PC-3 (cell line): Measurements from ENCODE around the gene ZNF682. TPM values are rescaled to one million over a fixed set of nuclear protein-coding genes. Genes with fewer than 3 reads are reported as not detected.
"Not testable (repeated sequence)": the region's sequence is repeated elsewhere in the genome, so short reads cannot be mapped to it uniquely, and the experiment has no call there.

ENCODE experiments used
- ATAC-seq: fragments of 200-7000 bp; cut with Tn5 transposase; 2 replicates; pipeline ENCODE4 v1.9.1; 2020; ENCODE audit warnings: mild to moderate bottlenecking, moderate library complexity
- BruUV-seq: library from RNA; stranded (reverse); fragments of 400-500 nt; replicated peaks from 2 replicates; lab custom pipeline; 2021; lab: Mats Ljungman, UMichigan
- CTCF ChIA-PET: fragments of 300-600 bp; sonication (Branson Sonifier 250); formaldehyde crosslinking; loops from one replicate; lab custom pipeline; 2022; ENCODE audit warnings: antibody characterized with exemption; lab: Charles Lee
- POLR2A ChIA-PET: fragments of 300-600 bp; sonication (Branson Sonifier 250); formaldehyde crosslinking; loops from one replicate; lab custom pipeline; 2022; ENCODE audit warnings: antibody characterized with exemption; ENCODE audit not compliant: unreplicated experiment; lab: Charles Lee
- DNase-seq: peaks from one replicate; pipeline ENCODE4 v3.0.0-alpha.2; 2015
- H2AFZ ChIP-seq: fragments of 300-600 bp; sonication (generic); 2 replicates; pipeline ENCODE4 v1.6.0; 2016; ENCODE audit warnings: antibody characterized with exemption, low read length
- H3F3A ChIP-seq: fragments of 300-600 bp; sonication (generic); one replicate; pipeline ENCODE4 v1.6.0; 2017; ENCODE audit warnings: antibody characterized with exemption, low read length, control low read depth, mild to moderate bottlenecking; ENCODE audit not compliant: unreplicated experiment
- H3K27ac ChIP-seq: fragments of 300-600 bp; sonication (generic); 2 replicates; pipeline ENCODE4 v1.5.1; 2016; ENCODE audit warnings: mild to moderate bottlenecking, low read length
- H3K27me3 ChIP-seq: fragments of 300-600 bp; sonication (generic); 2 replicates; pipeline ENCODE4 v1.6.1; 2016; ENCODE audit warnings: low read length, mixed read lengths
- H3K36me3 ChIP-seq: fragments of 300-600 bp; sonication (generic); 2 replicates; pipeline ENCODE4 v1.6.1; 2016; ENCODE audit warnings: low read depth, mixed run types, low read length, mixed read lengths
- H3K4me1 ChIP-seq: fragments of 300-600 bp; sonication (generic); 2 replicates; pipeline ENCODE4 v1.5.1; 2016; ENCODE audit warnings: low read length; ENCODE audit not compliant: insufficient read depth
- H3K4me2 ChIP-seq: fragments of 300-600 bp; sonication (generic); 2 replicates; pipeline ENCODE4 v1.6.0; 2016; ENCODE audit warnings: low read length
- H3K4me3 ChIP-seq: fragments of 300-600 bp; sonication (generic); 2 replicates; pipeline ENCODE4 v1.5.1; 2016; ENCODE audit warnings: mild to moderate bottlenecking, low read length, mixed read lengths
- H3K79me2 ChIP-seq: fragments of 300-600 bp; sonication (generic); 2 replicates; pipeline ENCODE4 v1.6.1; 2017; ENCODE audit warnings: low read length, mixed read lengths
- H3K9ac ChIP-seq: fragments of 300-600 bp; sonication (generic); 2 replicates; pipeline ENCODE4 v1.6.0; 2016; ENCODE audit warnings: mild to moderate bottlenecking, low read length
- H3K9me2 ChIP-seq: fragments of 300-600 bp; sonication (generic); replicated peaks from 2 replicates; pipeline ENCODE4 v1.6.1; 2016; ENCODE audit warnings: mixed run types, low read length, mixed read lengths
- H3K9me3 ChIP-seq: fragments of 300-600 bp; sonication (generic); 2 replicates; pipeline ENCODE4 v1.6.1; 2016; ENCODE audit warnings: low read length, mixed read lengths
- H4K20me1 ChIP-seq: fragments of 300-600 bp; sonication (generic); 2 replicates; pipeline ENCODE4 v1.6.1; 2016; ENCODE audit warnings: low read length, mixed read lengths
- EZH2 ChIP-seq: fragments of 300-600 bp; sonication (generic); IDR thresholded peaks from one replicate; pipeline ENCODE4 v1.6.1; 2017; ENCODE audit warnings: antibody characterized with exemption, mild to moderate bottlenecking, low read length; ENCODE audit not compliant: unreplicated experiment
- EZH2phosphoT487 ChIP-seq: fragments of 300-600 bp; sonication (generic); IDR thresholded peaks from 2 replicates; pipeline ENCODE4 v1.6.1; 2018; ENCODE audit warnings: mild to moderate bottlenecking, antibody characterized with exemption, low read length, borderline replicate concordance
- intact Hi-C: fragments of 100-400 bp; cut with micrococcal nuclease; formaldehyde crosslinking; loops from 2 replicates; pipeline ENCODE4 v1.9.0; 2023
- total RNA-seq: library from RNA; depleted of rRNA; stranded (reverse); fragments of >200 nt; gene quantifications from 2 replicates; pipeline ENCODE4 v1.2.3, GENCODE V29; 2014
- TF ChIP-seq, protein P1 (sequence below): fragments of 300-600 bp; sonication (generic); conservative IDR thresholded peaks from 2 replicates; pipeline ENCODE4 v1.5.1; 2017; ENCODE audit warnings: antibody characterized with exemption, low read depth, mild to moderate bottlenecking, low read length

ZNF682 gene
- total RNA-seq, 1 experiment from 2014 or later: 3.5 TPM

DNA sequence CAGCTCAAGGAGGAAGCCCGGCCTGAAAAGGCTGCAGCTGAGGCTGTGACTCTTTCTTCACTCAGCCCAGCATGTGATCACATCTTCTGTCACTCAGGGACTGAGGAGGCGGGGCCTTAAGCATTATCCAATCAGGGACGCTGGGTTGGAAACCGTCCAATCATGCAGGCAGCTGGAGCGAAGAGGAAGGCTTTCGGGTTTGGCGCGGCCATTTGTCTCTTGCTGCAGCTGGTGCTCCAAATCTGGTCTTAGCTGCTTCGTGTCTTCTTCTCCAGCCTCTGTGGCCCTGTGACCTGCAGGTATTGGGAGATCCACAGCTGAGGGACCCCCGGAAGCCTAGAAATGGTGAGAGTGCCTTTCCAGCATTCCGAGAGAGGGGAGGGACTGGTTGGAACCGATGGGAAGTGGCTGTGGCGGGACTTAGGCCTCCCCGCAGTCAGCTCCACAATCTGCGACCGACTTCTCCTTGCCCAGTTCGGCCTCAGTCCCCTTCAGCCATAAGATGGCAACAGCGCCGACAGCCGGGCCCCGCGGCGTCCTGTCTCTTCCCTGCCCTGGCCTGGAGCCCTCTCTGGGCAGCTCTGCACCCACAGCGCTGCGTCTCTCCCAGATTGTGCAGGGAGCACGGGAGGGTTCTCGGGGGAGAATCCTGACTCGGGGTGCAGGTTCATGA lies 38.6 kb upstream of the ZNF682 start, which contains the start of gene ZNF90:
Gene ZNF90 (plus strand): TSS at position 210 of the 673 bp plus-strand sequence. CDS start 133 bp downstream, at position 343.
- H3K4me1 ChIP-seq: no peaks in the 10 kb centered on the region
- no peaks in the 10 kb centered on the region for H3K36me3 ChIP-seq
- H3K4me2 ChIP-seq: no peak within 1 kb of the TSS
- DNase-seq (no peak), ATAC-seq (no peak)
- POLR2A ChIA-PET: no interaction called here
- no peak within 1 kb of the TSS for H3K4me3 ChIP-seq
- H3K9me2 ChIP-seq: no peaks in the 10 kb centered on the region
- no peaks in the 10 kb centered on the region for H3F3A ChIP-seq
- CTCF ChIA-PET: no interaction called here
- peaks cover 18% of the 10 kb centered on the region; the same call in 1 of the 2 replicates for H3K9me3 ChIP-seq
- H3K79me2 ChIP-seq: no peaks in the 10 kb centered on the region
- intact Hi-C loops: no loop called here
- no peak within 1 kb of the TSS for H2AFZ ChIP-seq
- H3K27ac ChIP-seq: no peak within 1 kb of the TSS
- no TSS peak for BruUV-seq
- no peak within 1 kb of the TSS for H3K9ac ChIP-seq
- TF ChIP-seq EZH2 (no peak), EZH2phosphoT487 (no peak)
- TF ChIP-seq, protein P1, sequence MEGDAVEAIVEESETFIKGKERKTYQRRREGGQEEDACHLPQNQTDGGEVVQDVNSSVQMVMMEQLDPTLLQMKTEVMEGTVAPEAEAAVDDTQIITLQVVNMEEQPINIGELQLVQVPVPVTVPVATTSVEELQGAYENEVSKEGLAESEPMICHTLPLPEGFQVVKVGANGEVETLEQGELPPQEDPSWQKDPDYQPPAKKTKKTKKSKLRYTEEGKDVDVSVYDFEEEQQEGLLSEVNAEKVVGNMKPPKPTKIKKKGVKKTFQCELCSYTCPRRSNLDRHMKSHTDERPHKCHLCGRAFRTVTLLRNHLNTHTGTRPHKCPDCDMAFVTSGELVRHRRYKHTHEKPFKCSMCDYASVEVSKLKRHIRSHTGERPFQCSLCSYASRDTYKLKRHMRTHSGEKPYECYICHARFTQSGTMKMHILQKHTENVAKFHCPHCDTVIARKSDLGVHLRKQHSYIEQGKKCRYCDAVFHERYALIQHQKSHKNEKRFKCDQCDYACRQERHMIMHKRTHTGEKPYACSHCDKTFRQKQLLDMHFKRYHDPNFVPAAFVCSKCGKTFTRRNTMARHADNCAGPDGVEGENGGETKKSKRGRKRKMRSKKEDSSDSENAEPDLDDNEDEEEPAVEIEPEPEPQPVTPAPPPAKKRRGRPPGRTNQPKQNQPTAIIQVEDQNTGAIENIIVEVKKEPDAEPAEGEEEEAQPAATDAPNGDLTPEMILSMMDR: no peak
- H3K27me3 ChIP-seq: no peaks in the 10 kb centered on the region
- no peaks in the 10 kb centered on the region for H4K20me1 ChIP-seq

DNA sequence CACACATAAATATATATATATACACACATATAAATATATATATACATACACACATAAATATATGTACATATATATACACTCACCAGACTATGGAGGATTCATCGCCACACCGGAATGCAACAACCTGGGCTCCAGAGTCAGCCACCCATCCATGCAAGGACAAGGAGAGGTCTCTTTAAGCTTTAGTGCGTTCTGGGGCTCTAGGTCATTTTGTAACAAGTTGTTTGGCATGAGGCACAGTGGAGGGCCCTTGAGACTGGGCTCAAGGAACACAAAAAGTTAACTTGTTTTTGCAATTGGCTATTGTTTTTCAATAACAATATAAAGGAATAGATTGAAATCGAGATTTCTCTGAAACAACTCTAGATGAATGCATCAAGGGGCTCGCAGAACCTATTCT lies 33.6 kb upstream of the ZNF682 start:
- Histone ChIP-seq H3K79me2 (no peaks in the 10 kb centered on the region), H3K4me2 (no peak overlapping the region), H3K27me3 (no peaks in the 10 kb centered on the region), H3K36me3 (no peaks in the 10 kb centered on the region), H3K9me3 (peaks cover 12% of the 10 kb centered on the region; the same call in 1 of the 2 replicates), H4K20me1 (no peaks in the 10 kb centered on the region), H3F3A (no peaks in the 10 kb centered on the region), H3K9me2 (no peaks in the 10 kb centered on the region), H3K27ac (no peak overlapping the region), H2AFZ (no peak overlapping the region), H3K9ac (no peak overlapping the region), H3K4me3 (no peak overlapping the region), H3K4me1 (no peaks in the 10 kb centered on the region)
- ATAC-seq (no peak), DNase-seq (no peak)
- no TSS peak for BruUV-seq
- TF ChIP-seq EZH2phosphoT487 (no peak), EZH2 (no peak)
- TF ChIP-seq, protein P1: no peak
- ChIA-PET CTCF (no interaction called here), POLR2A (no interaction called here)
- intact Hi-C loops: no loop called here

DNA sequence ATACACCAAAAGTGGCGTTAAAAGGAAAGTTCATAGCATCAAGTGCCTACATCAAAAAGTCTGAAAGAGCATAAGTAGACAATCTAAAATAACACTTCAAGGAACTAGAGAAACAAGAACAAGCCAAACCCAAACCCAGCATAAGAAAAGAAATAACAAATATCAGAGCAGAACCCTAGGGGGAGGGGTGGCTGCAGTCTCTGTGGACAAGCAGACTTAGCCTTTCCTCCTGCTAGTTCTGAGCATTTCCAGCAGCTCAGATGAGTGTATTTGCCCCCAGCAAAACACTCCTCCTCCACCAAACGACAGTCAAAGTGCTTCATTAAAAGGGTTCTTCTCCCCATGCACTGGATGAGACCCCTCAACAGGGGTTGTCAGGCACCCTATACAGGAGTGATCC lies 31.4 kb upstream of the ZNF682 start:
- ChIA-PET POLR2A (interaction anchor here (0.6 kb wide), 1 partner anchor 985 kb away, joined by 5 read pairs; no protein-coding TSS in a partner anchor), CTCF (no interaction called here)
- Histone ChIP-seq H3K9ac (no peak overlapping the region), H3K9me3 (peaks cover 12% of the 10 kb centered on the region; the same call in 1 of the 2 replicates), H3K9me2 (no peaks in the 10 kb centered on the region), H3F3A (no peaks in the 10 kb centered on the region), H4K20me1 (no peaks in the 10 kb centered on the region), H3K4me2 (no peak overlapping the region), H3K79me2 (no peaks in the 10 kb centered on the region), H2AFZ (no peak overlapping the region), H3K27me3 (no peaks in the 10 kb centered on the region), H3K36me3 (no peaks in the 10 kb centered on the region), H3K27ac (no peak overlapping the region), H3K4me3 (no peak overlapping the region), H3K4me1 (no peaks in the 10 kb centered on the region)
- intact Hi-C loops: no loop called here
- no peak for DNase-seq
- TF ChIP-seq EZH2 (no peak), EZH2phosphoT487 (no peak)
- TF ChIP-seq, protein P1: no peak
- ATAC-seq: no peak
- no TSS peak for BruUV-seq

DNA sequence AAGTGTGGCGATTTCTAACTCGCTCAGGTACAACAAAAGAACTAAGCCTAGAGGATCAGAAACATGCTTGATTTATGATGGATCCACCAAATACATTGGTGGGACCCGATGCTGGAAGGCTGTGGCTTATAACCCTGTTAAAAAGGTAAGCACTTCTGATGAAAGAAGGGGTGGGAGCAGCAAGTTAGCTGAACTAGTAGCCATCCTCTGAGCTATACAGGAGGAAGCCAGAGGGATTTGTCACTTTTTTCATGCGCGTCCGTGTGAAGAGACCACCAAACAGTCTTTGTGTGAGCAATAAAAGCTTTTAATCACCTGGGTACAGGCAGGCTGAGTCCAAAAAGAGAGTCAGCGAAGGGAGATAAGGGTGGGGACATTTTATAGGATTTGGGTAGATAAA lies 29.3 kb upstream of the ZNF682 start:
- H3F3A ChIP-seq, ATAC-seq, H3K36me3 ChIP-seq, CTCF ChIA-PET, DNase-seq, intact Hi-C loops, H2AFZ ChIP-seq, H3K4me2 ChIP-seq, H3K9ac ChIP-seq, H3K9me2 ChIP-seq, H3K4me3 ChIP-seq, H3K27me3 ChIP-seq, POLR2A ChIA-PET, H3K9me3 ChIP-seq, H3K79me2 ChIP-seq, H4K20me1 ChIP-seq, H3K27ac ChIP-seq, BruUV-seq, H3K4me1 ChIP-seq: not testable (repeated sequence)
